MM.1S (cell line): Measurements from ENCODE around the gene ZNF678.
"Not testable (repeated sequence)": the region's sequence is repeated elsewhere in the genome, so short reads cannot be mapped to it uniquely, and the experiment has no call there.

Experiments used
- DNase-seq: peaks from one replicate; pipeline ENCODE4 v3.0.0-alpha.2; 2015
- H2AFZ ChIP-seq: fragments of 300-600 bp; sonication (generic); 2 replicates; pipeline ENCODE4 v1.6.0; 2016; ENCODE audit warnings: antibody characterized with exemption, low read length
- H3F3A ChIP-seq: fragments of 300-600 bp; sonication (generic); 2 replicates; pipeline ENCODE4 v1.6.1; 2016; ENCODE audit warnings: mild to moderate bottlenecking, antibody characterized with exemption, low read length, moderate library complexity, mixed read lengths; ENCODE audit not compliant: insufficient read depth
- H3K27ac ChIP-seq: fragments of 300-600 bp; sonication (generic); 2 replicates; pipeline ENCODE4 v1.5.1; 2016; ENCODE audit warnings: mild to moderate bottlenecking, low read length
- H3K27me3 ChIP-seq: fragments of 300-600 bp; sonication (generic); replicated peaks from 2 replicates; pipeline ENCODE4 v1.6.0; 2016; ENCODE audit warnings: low read length; ENCODE audit not compliant: insufficient read depth
- H3K36me3 ChIP-seq: fragments of 300-600 bp; sonication (generic); replicated peaks from 2 replicates; pipeline ENCODE4 v1.6.1; 2016; ENCODE audit warnings: mild to moderate bottlenecking, low read length, mixed read lengths; ENCODE audit not compliant: insufficient read depth
- H3K4me1 ChIP-seq: fragments of 300-600 bp; sonication (generic); 2 replicates; pipeline ENCODE4 v1.6.1; 2016; ENCODE audit warnings: low read length, mixed read lengths
- H3K4me2 ChIP-seq: fragments of 300-600 bp; sonication (generic); 2 replicates; pipeline ENCODE4 v1.6.0; 2016; ENCODE audit warnings: low read depth, low read length
- H3K4me3 ChIP-seq: fragments of 300-600 bp; sonication (generic); 2 replicates; pipeline ENCODE4 v1.5.1; 2016; ENCODE audit warnings: low read length, mixed read lengths
- H3K79me2 ChIP-seq: fragments of 300-600 bp; sonication (generic); 2 replicates; pipeline ENCODE4 v1.6.1; 2016; ENCODE audit warnings: mixed run types, low read length, mixed read lengths
- H3K9ac ChIP-seq: fragments of 300-600 bp; sonication (generic); 2 replicates; pipeline ENCODE4 v1.6.1; 2016; ENCODE audit warnings: low read length, mixed read lengths
- H3K9me2 ChIP-seq: fragments of 300-600 bp; sonication (generic); replicated peaks from 2 replicates; pipeline ENCODE4 v1.6.1; 2016; ENCODE audit warnings: mild to moderate bottlenecking, low read length, mixed read lengths; ENCODE audit not compliant: insufficient read depth
- H3K9me3 ChIP-seq: fragments of 300-600 bp; sonication (generic); replicated peaks from 2 replicates; pipeline ENCODE4 v1.6.1; 2016; ENCODE audit warnings: mild to moderate bottlenecking, low read length, mixed read lengths; ENCODE audit not compliant: insufficient read depth
- H4K20me1 ChIP-seq: fragments of 300-600 bp; sonication (generic); 2 replicates; pipeline ENCODE4 v1.6.1; 2016; ENCODE audit warnings: mild to moderate bottlenecking, low read length, moderate library complexity, mixed read lengths; ENCODE audit not compliant: insufficient read depth
- CTCF ChIP-seq: fragments of 300-600 bp; sonication (generic); IDR thresholded peaks from 2 replicates; pipeline ENCODE4 v1.5.1; 2016; ENCODE audit warnings: antibody characterized with exemption, low read length, mixed read lengths
- EZH2 ChIP-seq: fragments of 300-600 bp; sonication (generic); optimal IDR thresholded peaks from 2 replicates; pipeline ENCODE3; 2017; ENCODE audit warnings: low read depth, mild to moderate bottlenecking, antibody characterized with exemption, low read length, mixed read lengths
- EZH2phosphoT487 ChIP-seq: fragments of 300-600 bp; sonication (generic); IDR thresholded peaks from 2 replicates; pipeline ENCODE4 v1.6.1; 2018; ENCODE audit warnings: antibody characterized with exemption, low read length

ZNF678 gene

GRCh38 chr1:227548119-227548397 is 15.3 kb upstream of the ZNF678 start:
- Histone ChIP-seq H3F3A (no peaks in the 10 kb centered on the region), H3K27me3 (no peaks in the 10 kb centered on the region), H3K9ac (no peak overlapping the region), H3K4me2 (no peak overlapping the region), H3K9me2 (no peaks in the 10 kb centered on the region), H3K4me3 (no peak overlapping the region), H4K20me1 (no peaks in the 10 kb centered on the region), H2AFZ (no peak overlapping the region), H3K79me2 (no peaks in the 10 kb centered on the region), H3K4me1 (no peaks in the 10 kb centered on the region), H3K27ac (no peak overlapping the region), H3K9me3 (no peaks in the 10 kb centered on the region), H3K36me3 (no peaks in the 10 kb centered on the region)
- DNase-seq, result no peak
- no peak for TF ChIP-seq CTCF
- TF ChIP-seq EZH2phosphoT487, result no peak
- TF ChIP-seq EZH2, result no peak

- no peaks in the 10 kb centered on the region for H3K79me2 ChIP-seq
- H3K36me3 ChIP-seq, result no peaks in the 10 kb centered on the region
- H3K4me1 ChIP-seq, result no peaks in the 10 kb centered on the region
- DNase-seq, result no peak
- H3K27ac ChIP-seq, result no peak overlapping the region
- H3K9me2 ChIP-seq, result no peaks in the 10 kb centered on the region
- H3K4me2 ChIP-seq, result no peak overlapping the region
- TF ChIP-seq CTCF, result no peak
- TF ChIP-seq EZH2, result no peak
- TF ChIP-seq EZH2phosphoT487, result no peak
- H3K27me3 ChIP-seq, result no peaks in the 10 kb centered on the region
- H3K9ac ChIP-seq, result no peak overlapping the region
- no peak overlapping the region for H2AFZ ChIP-seq
- no peaks in the 10 kb centered on the region for H4K20me1 ChIP-seq
- H3K9me3 ChIP-seq, result no peaks in the 10 kb centered on the region
- no peaks in the 10 kb centered on the region for H3F3A ChIP-seq
- H3K4me3 ChIP-seq, result no peak overlapping the region
Measured at GRCh38 chr1:227548448-227548847, 14.9 kb upstream of the ZNF678 start.

- Histone ChIP-seq H3F3A (no peaks in the 10 kb centered on the region), H3K9me3 (no peaks in the 10 kb centered on the region), H4K20me1 (no peaks in the 10 kb centered on the region), H3K4me2 (no peak overlapping the region), H3K36me3 (no peaks in the 10 kb centered on the region), H3K27ac (no peak overlapping the region), H3K27me3 (no peaks in the 10 kb centered on the region), H3K9ac (no peak overlapping the region), H3K79me2 (no peaks in the 10 kb centered on the region), H3K4me1 (no peaks in the 10 kb centered on the region), H3K4me3 (no peak overlapping the region), H3K9me2 (no peaks in the 10 kb centered on the region), H2AFZ (no peak overlapping the region)
- no peak for DNase-seq
- TF ChIP-seq CTCF (no peak), EZH2phosphoT487 (no peak), EZH2 (no peak)
Measured at GRCh38 chr1:227549892-227550291, 13.5 kb upstream of the ZNF678 start.

GRCh38 chr1:227551881-227552280 is 11.5 kb upstream of the ZNF678 start:
- H3K9ac ChIP-seq, H3K4me3 ChIP-seq, H3K4me2 ChIP-seq, H2AFZ ChIP-seq, H3K9me2 ChIP-seq, H4K20me1 ChIP-seq, H3K79me2 ChIP-seq, H3K27me3 ChIP-seq, DNase-seq, H3F3A ChIP-seq, H3K4me1 ChIP-seq, H3K36me3 ChIP-seq, H3K27ac ChIP-seq, H3K9me3 ChIP-seq: not testable (repeated sequence)
